Mesenteric fat pad (tissue), 1 donor: ENCODE data around the gene MYCBP2. TPM values are rescaled to one million over a fixed set of nuclear protein-coding genes. Genes with fewer than 3 reads are reported as not detected.

Experiments
- DNase-seq: peaks from one replicate; pipeline ENCODE4 v3.0.0-alpha.2; 2020; ENCODE audit warnings: low spot score
- total RNA-seq: library from RNA; stranded (reverse); fragmentation: NEBNext Ultra II Directional; extraction: Animal tissue kit (Norgen Biotek cat#: 25700); gene quantifications from one replicate; pipeline ENCODE4 v1.2.1, GENCODE V29; 2021
- donor health status: DM: yes; HTN: yes; CAD: no.

Gene MYCBP2
- total RNA-seq, 1 donor from 2014 or later, result 238 TPM

DNA sequence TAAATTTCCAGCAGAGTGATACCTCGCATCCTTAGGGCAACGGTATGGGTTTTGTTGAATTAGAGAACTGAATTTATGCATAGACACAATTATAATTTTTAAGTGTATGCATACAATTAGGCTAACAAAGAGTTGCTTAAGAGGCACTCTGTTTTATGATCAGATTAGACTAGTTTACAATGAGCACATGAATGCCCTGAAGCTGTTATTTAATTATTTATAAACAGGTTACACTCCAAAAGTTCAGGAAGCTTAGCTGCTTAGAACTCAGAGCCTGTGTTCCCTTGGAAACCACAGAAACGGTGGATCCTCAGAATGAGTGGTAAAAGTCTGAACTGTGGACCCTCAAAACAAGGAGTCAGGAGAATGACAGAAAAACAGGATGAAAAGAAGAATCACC, 227.5 kb downstream of the MYCBP2 start:
- DNase-seq, result no peak

- DNase-seq, result no peak
Measured at GRCh38 chr13:77095288-77095687, 231.6 kb downstream of the MYCBP2 start.

- DNase-seq, result no peak
Measured at GRCh38 chr13:77094773-77095172, 232.1 kb downstream of the MYCBP2 start.

DNA sequence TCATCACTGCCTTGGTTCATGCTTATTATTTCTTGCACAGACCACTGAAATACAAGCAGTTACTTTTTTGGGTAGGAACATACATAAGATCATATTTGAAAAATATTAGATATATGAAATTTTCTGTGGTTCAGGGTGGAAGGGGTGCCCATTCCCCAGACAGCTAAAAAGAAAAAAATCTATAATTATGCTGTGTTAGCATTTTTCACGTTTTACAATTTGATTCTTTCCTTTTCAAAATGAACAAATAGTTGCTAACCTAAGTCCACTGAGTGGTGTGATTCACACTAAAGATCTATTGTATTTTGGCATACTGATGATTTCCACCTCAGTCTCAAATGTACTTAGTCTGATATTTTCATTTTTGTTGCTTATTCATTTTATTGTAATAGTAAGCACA, 233.2 kb downstream of the MYCBP2 start:
- DNase-seq, result no peak

- DNase-seq, result no peak
Measured at GRCh38 chr13:77084755-77085154, 242.1 kb downstream of the MYCBP2 start.

GRCh38 chr13:77079902-77080413, 246.9 kb downstream of the MYCBP2 start:
- no peak for DNase-seq

- no peak for DNase-seq
Measured at GRCh38 chr13:77067519-77067918, 259.4 kb downstream of the MYCBP2 start.

DNA sequence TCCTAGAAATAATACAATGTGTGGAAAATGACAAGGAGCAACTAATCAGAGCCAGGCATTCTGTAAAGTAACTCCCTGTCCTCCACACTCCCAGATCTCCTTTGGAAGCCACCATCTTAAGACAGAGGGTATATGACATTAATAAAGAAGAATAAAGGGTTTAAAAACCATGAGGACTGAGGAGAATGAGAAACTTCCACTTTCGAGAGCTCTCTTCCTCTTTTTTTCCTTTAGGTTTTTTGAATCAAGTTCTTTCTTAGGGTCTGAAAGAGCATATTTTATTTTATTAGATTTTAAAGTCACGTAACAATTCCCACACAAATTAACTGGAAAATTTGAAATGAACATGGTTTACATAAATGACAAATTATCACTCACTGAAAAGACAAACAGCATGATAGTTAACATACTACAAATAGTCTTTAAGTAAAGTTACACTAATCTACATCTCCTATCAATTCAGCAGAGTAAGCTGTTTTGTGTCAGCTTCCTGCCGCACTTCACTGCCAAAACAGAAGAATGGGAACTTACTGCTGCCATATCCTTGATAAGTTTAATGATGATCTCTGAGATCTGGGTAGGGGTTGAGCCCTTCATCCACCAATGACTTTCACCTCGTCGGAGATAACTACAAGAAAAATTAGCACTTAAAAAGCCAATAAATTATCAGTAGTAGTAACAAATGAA, 261.3 kb downstream of the MYCBP2 start:
- DNase-seq, result no peak

GRCh38 chr13:77062097-77062496, 264.8 kb downstream of the MYCBP2 start:
- no peak for DNase-seq

DNA sequence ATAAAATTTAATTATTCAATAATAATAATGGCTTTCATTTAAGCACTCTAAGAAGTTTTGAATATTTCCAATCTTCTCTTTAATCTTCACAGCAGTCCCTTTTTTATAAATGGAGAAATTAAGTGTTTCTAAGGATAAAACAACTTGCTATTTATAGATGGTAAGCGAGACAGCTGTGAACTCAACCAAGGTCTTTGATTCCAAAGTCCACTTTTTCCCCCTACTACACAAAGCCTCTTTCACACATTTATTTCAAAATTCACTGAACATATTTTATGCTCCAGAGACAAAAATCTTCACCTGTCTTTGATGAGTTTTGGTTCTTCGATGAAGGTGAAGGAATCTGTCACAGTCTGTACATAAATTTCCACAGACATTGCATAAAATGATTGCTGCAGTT, 265.5 kb downstream of the MYCBP2 start:
- no peak for DNase-seq

DNA sequence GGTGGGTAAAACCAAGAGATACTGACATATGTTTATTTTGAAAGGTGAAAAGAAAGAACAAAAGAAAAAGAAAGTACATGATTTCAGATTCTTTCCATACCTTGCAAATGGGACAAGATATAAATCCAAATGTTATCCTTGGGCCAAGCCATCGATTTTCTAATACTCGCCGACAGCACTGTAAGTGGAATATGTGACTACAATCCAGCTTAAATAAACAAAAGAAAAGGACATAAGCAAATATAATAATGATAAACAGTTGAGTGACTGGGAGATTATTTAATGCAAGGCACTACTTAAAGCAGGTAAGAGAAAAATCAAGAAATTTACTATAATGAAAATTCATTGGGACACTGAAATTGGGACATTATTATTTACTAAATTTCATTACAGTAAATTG, 270.0 kb downstream of the MYCBP2 start:
- no peak for DNase-seq

DNA sequence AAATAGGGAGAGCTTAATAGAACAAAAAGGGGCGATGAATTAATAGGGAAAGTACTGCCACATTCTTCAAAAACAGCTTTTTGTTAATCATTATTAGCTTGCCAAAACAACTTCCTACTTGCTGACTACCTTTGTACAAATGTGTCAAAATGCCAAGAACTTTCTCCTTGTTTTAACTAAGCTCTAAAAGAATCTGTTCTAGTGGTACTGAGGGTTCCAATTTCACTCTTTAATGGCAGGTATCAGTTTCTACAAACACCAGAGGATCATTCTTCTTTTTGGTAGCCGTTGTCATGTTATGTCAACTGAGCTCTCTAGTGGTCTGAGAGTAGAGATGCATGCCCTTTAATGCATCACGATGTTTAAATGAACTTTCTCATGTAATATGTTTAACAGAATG, 270.5 kb downstream of the MYCBP2 start:
- DNase-seq, result no peak

GRCh38 chr13:77055158-77055557, 271.7 kb downstream of the MYCBP2 start:
- DNase-seq, result no peak

- DNase-seq, result no peak
Measured at GRCh38 chr13:77053192-77053591, 273.7 kb downstream of the MYCBP2 start.

DNA sequence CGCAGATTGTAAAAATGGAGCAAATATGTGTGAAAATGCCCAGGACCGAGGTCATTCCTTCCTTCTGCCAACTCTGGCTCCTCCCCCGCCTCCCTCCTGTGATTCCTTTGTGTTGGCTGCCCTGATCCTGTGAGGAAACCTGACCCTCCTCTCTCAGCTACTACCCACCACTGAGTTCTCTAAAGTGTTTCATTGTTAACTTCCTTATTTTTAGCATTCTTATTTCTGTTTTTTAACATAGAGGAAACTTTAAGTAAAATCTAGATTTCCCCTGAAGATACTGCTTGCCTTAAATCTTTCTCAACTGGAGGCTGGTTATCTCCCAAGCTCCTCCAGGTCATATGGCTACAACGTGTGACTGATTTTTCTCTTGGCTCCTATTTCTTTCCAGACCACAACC, 278.2 kb downstream of the MYCBP2 start:
- no peak for DNase-seq

DNA sequence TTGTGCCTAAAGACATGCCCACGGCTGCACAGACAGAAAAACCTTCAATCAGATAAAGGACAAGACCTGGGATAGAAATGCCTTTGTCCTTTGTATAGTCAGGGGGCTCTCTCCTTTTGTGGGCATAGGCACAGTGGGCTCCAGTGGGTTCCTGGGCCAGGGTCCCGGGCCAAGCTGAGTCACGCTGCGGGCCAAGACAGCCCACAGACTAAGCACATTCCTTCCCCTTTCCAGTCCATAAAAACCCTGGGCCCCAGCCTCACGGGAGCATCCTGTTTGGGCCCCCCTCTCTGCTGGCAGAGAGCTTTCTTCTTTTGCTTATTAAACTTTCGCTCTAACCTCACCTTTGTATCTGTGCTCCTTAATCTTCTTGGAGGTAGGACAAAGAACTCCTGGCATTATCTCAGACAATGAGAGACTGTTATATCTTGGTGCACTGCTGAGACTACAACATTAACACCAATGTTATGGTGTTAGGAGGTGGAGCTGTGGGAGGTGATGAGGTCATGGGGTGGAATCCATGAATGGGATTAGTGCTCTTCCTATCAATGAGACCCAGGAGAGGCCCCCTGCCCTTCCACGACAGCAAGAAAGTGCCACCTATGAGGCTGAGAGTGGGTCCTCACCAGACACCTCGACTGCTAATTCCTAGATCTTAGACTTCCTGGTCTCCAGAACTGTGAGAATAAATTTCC, 279.1 kb downstream of the MYCBP2 start:
- DNase-seq, result no peak

DNA sequence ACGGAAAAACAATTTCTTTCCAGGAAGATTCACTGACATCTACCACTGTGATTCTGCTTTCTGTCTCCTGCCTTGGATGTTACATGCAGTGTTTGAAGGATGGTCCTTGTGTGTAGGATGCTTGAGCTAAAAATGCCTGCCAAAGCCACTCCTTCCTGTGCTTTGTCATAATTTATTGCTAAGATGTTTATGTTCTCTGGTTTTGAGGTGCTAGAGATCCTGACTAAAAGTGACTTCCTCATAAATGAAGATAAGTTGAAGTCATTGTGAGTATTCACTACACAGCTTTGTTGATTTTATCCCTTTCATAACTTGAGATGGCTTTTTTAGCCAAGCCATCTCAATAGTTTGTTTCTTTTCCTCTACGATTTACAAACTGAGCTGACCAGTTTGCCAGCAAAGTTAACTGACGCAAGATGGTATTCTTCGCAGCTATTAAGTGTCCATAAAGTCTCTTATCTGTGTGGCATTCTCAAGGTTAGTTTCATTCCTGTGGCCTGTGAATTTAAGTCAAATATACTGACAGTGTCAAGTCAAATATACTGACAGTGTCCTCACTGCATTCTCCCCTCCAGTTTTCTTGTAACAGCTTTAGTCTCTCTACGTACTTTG, 284.2 kb downstream of the MYCBP2 start:
- DNase-seq, result no peak

- no peak for DNase-seq
Measured at GRCh38 chr13:77040835-77041234, 286.1 kb downstream of the MYCBP2 start.

GRCh38 chr13:77040076-77040475, 286.8 kb downstream of the MYCBP2 start:
- no peak for DNase-seq

DNA sequence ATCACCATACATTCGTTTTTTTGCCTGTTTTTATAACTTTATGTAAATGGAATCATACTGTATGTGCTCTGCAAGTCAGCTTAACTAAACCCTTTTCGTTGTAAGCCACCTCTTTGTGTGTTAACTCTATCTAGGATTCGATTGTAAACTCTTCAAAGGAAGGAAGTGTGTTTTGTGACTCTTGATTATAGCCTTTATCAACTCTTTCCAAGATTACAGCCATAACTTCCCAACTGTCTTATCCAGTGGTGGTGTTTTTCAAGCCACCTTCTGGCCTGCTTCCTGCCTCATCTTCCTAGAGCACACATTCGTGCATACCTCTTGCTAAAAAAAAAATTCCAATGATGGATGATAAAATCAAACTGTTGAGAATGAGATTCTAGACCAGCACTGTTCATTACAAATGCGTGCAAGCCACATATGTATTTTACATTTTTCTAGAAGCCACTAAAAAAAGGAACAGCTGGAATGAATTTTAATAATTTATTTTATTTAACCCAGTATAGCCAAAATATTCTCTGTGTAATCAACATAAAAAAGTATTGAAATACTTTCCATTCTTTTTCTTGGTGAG, 287.9 kb downstream of the MYCBP2 start:
- DNase-seq, result no peak

- no peak for DNase-seq
Measured at GRCh38 chr13:77036279-77036678, 290.6 kb downstream of the MYCBP2 start.

DNA sequence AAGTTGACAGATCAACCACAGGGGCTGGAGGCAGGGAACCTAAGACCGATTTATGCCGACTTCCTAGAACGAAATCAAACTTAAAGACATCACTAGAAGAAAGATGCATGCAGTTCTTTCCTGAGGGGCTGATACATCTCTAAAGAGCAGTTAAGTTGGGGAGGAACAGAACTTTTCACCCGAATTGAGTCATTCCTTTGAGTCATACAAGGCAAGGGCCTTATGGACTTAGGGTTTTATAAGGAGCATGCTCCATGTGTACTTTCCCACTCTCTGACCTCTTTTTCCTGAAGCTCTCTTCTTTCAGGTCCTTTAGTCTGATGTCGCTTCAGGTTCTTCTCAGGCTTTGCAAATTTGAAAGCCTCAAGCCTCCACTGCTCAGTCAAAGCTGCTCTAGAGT, 292.0 kb downstream of the MYCBP2 start:
- no peak for DNase-seq
